A673 (cell line): ENCODE results near the gene RGS7. TPM values are rescaled to one million over a fixed set of nuclear protein-coding genes. Genes with fewer than 3 reads are reported as not detected.

Experiments
- BruUV-seq: library from RNA; stranded (reverse); fragments of 400-500 nt; replicated peaks from 2 replicates; lab custom pipeline; 2021; lab: Mats Ljungman, UMichigan
- CTCF ChIA-PET: fragments of 300-600 bp; sonication (Branson Sonifier 250); formaldehyde crosslinking; loops from one replicate; lab custom pipeline; 2022; ENCODE audit warnings: antibody characterized with exemption; lab: Charles Lee
- POLR2A ChIA-PET: fragments of 300-600 bp; sonication (Branson Sonifier 250); formaldehyde crosslinking; loops from one replicate; lab custom pipeline; 2022; ENCODE audit warnings: antibody characterized with exemption; ENCODE audit not compliant: low non-redundant PET; lab: Charles Lee
- DNase-seq: peaks from one replicate; pipeline ENCODE4 v3.0.0-alpha.2; 2015; ENCODE audit warnings: low spot score
- H3K27ac ChIP-seq: fragments of 200-600 bp; sonication (generic); 2 replicates; pipeline ENCODE4 v1.5.1; 2016; ENCODE audit warnings: mixed run types, low read depth, mild to moderate bottlenecking, mixed read lengths, antibody characterized with exemption, low read length; ENCODE audit not compliant: poor library complexity, severe bottlenecking
- H3K27me3 ChIP-seq: fragments of 200-600 bp; sonication (generic); replicated peaks from 2 replicates; pipeline ENCODE4 v1.6.1; 2017; ENCODE audit warnings: mixed run types, low read depth, mild to moderate bottlenecking, mixed read lengths, antibody characterized with exemption, low read length; ENCODE audit not compliant: insufficient read depth, poor library complexity
- H3K36me3 ChIP-seq: fragments of 200-600 bp; sonication (generic); 2 replicates; pipeline ENCODE4 v1.6.1; 2016; ENCODE audit warnings: mixed run types, mild to moderate bottlenecking, mixed read lengths, antibody characterized with exemption, low read length; ENCODE audit not compliant: insufficient read depth, poor library complexity, severe bottlenecking
- H3K4me1 ChIP-seq: fragments of 200-600 bp; sonication (generic); 2 replicates; pipeline ENCODE4 v1.6.1; 2017; ENCODE audit warnings: mixed run types, mild to moderate bottlenecking, mixed read lengths, antibody characterized with exemption, low read length; ENCODE audit not compliant: insufficient read depth, poor library complexity, severe bottlenecking
- H3K4me3 ChIP-seq: fragments of 200-600 bp; sonication (generic); 2 replicates; pipeline ENCODE4 v1.5.1; 2016; ENCODE audit warnings: low read depth, mixed run types, mild to moderate bottlenecking, mixed read lengths, low read length; ENCODE audit not compliant: poor library complexity, severe bottlenecking
- H3K9me3 ChIP-seq: fragments of 200-600 bp; sonication (generic); 2 replicates; pipeline ENCODE4 v1.6.1; 2016; ENCODE audit warnings: mixed run types, low read depth, mild to moderate bottlenecking, mixed read lengths, antibody characterized with exemption, low read length; ENCODE audit not compliant: poor library complexity, severe bottlenecking
- CTCF ChIP-seq: fragments of 300-800, 200-600 bp; sonication (generic); conservative IDR thresholded peaks from 2 replicates; pipeline ENCODE4 v1.5.1; 2017; ENCODE audit warnings: low read depth, mild to moderate bottlenecking, antibody characterized with exemption, low read length, moderate library complexity, mixed read lengths
- EZH2 ChIP-seq: fragments of 200-600 bp; sonication (generic); IDR thresholded peaks from 2 replicates; pipeline ENCODE4 v1.6.1; 2017; ENCODE audit warnings: borderline replicate concordance, low read depth, mild to moderate bottlenecking, mixed read lengths, antibody characterized with exemption, low read length; ENCODE audit not compliant: poor library complexity, severe bottlenecking
- intact Hi-C: fragments of 100-400 bp; cut with micrococcal nuclease; formaldehyde crosslinking; loops from one replicate; pipeline ENCODE4 v1.10.0; 2022; ENCODE audit not compliant: unreplicated experiment
- total RNA-seq: library from RNA; stranded (reverse); gene quantifications from 2 replicates; pipeline ENCODE4 v1.2.3, GENCODE V29; 2021

Gene RGS7
- total RNA-seq, 1 experiment from 2014 or later: not detected

- Histone ChIP-seq H3K27me3 (no peaks in the 10 kb centered on the region), H3K9me3 (no peaks in the 10 kb centered on the region), H3K4me1 (no peaks in the 10 kb centered on the region), H3K27ac (no peak overlapping the region), H3K36me3 (no peaks in the 10 kb centered on the region), H3K4me3 (no peak overlapping the region)
- POLR2A ChIA-PET: no interaction called here
- DNase-seq: no peak
- TF ChIP-seq CTCF (no peak), EZH2 (no peak)
- BruUV-seq: no TSS peak
- intact Hi-C loops: no loop called here
- CTCF ChIA-PET: no interaction called here
These were observed 154.6 kb downstream of the RGS7 start for GRCh38 chr1:241202401-241202800.

- H3K4me3 ChIP-seq: no peak overlapping the region
- H3K36me3 ChIP-seq: no peaks in the 10 kb centered on the region
- H3K27me3 ChIP-seq: peaks cover 3% of the 10 kb centered on the region
- H3K27ac ChIP-seq: no peak overlapping the region
- CTCF ChIA-PET: no interaction called here
- H3K9me3 ChIP-seq: no peaks in the 10 kb centered on the region
- DNase-seq: no peak
- no peak for TF ChIP-seq EZH2
- TF ChIP-seq CTCF: no peak
- BruUV-seq: no TSS peak
- H3K4me1 ChIP-seq: no peaks in the 10 kb centered on the region
- intact Hi-C loops: no loop called here
- POLR2A ChIA-PET: no interaction called here
These were observed 170.3 kb downstream of the RGS7 start for GRCh38 chr1:241186716-241187115.

GRCh38 chr1:241181971-241182370, 175.0 kb downstream of the RGS7 start:
- CTCF ChIA-PET: no interaction called here
- no peak for DNase-seq
- H3K36me3 ChIP-seq: no peaks in the 10 kb centered on the region
- H3K4me1 ChIP-seq: no peaks in the 10 kb centered on the region
- H3K9me3 ChIP-seq: no peaks in the 10 kb centered on the region
- H3K27me3 ChIP-seq: peaks cover 3% of the 10 kb centered on the region
- POLR2A ChIA-PET: no interaction called here
- no peak overlapping the region for H3K27ac ChIP-seq
- TF ChIP-seq CTCF (no peak), EZH2 (no peak)
- BruUV-seq: no TSS peak
- intact Hi-C loops: no loop called here
- H3K4me3 ChIP-seq: no peak overlapping the region
